Natural killer cell (primary cell): ENCODE data around the gene KRT85. TPM values are rescaled to one million over a fixed set of nuclear protein-coding genes. Genes with fewer than 3 reads are reported as not detected.

Source experiments
- ATAC-seq, 3 donors: fragments of 150-1000 bp in 2 of 3; fragments of 200-7000 bp in 1 of 3; cut with Tn5 transposase; 1 replicate in 1 of 3; 2 replicates in 2 of 3; pipeline ENCODE4 v1.10.0; 2021; ENCODE audit warnings: mild to moderate bottlenecking in 2 of 3, moderate library complexity in 2 of 3
- DNase-seq, 2 donors: peaks; one replicate each; pipeline versions ENCODE4 v3.0.0 to v3.0.0-alpha.2; 2013 to 2021; ENCODE audit warnings: mixed read lengths in 1 of 2
- H3K27ac ChIP-seq: one replicate; pipeline ENCODE4 v1.5.1; 2013; ENCODE audit warnings: mild to moderate bottlenecking, low read length
- H3K27me3 ChIP-seq: one replicate; pipeline ENCODE4 v1.6.1; 2013; ENCODE audit warnings: low read length; ENCODE audit not compliant: control insufficient read depth, insufficient read depth
- H3K36me3 ChIP-seq: one replicate; pipeline ENCODE4 v1.6.1; 2013; ENCODE audit warnings: low read length; ENCODE audit not compliant: control insufficient read depth, insufficient read depth
- H3K4me1 ChIP-seq: one replicate; pipeline ENCODE4 v1.6.1; 2013; ENCODE audit warnings: low read length; ENCODE audit not compliant: control insufficient read depth, insufficient read depth
- H3K4me3 ChIP-seq: one replicate; pipeline ENCODE4 v1.5.1; 2013; ENCODE audit warnings: low read length
- H3K9me3 ChIP-seq: one replicate; pipeline ENCODE4 v1.6.1; 2013; ENCODE audit warnings: low read length; ENCODE audit not compliant: control insufficient read depth, insufficient read depth
- H3K27ac Mint-ChIP-seq, 2 donors: one replicate each; pipeline ENCODE4 v1.8.0; 2022; ENCODE audit warnings: mild to moderate bottlenecking in 2 of 2, mixed read lengths in 2 of 2, moderate library complexity in 1 of 2
- H3K27me3 Mint-ChIP-seq, 2 donors: one replicate each; pipeline ENCODE4 v1.8.0; 2022; ENCODE audit warnings: low read depth in 2 of 2, mixed read lengths in 2 of 2
- H3K36me3 Mint-ChIP-seq: one replicate; pipeline ENCODE4 v1.8.0; 2022; ENCODE audit warnings: mixed read lengths
- H3K4me1 Mint-ChIP-seq, 2 donors: one replicate each; pipeline ENCODE4 v1.8.0; 2022; ENCODE audit warnings: mixed read lengths in 2 of 2
- H3K4me3 Mint-ChIP-seq: one replicate; pipeline ENCODE4 v1.8.0; 2022; ENCODE audit warnings: mild to moderate bottlenecking, moderate library complexity, mixed read lengths
- H3K9me3 Mint-ChIP-seq, 2 donors: one replicate each; pipeline ENCODE4 v1.8.0; 2022; ENCODE audit warnings: mixed read lengths in 2 of 2
- CTCF ChIP-seq: fragments of 200-600 bp; IDR thresholded peaks from one replicate; pipeline ENCODE4 v1.8.0; 2022; ENCODE audit warnings: antibody characterized with exemption
- WGBS: methylation state at CpG from one replicate; pipeline ENCODE4 v1.1.7; 2013; ENCODE audit warnings: missing lambda C conversion rate; ENCODE audit not compliant: insufficient coverage; 5-methylcytosine and 5-hydroxymethylcytosine counted together
- intact Hi-C: fragments of 100-400 bp; cut with micrococcal nuclease; formaldehyde crosslinking; loops from one replicate; pipeline ENCODE4 v1.14.2; 2022
- total RNA-seq, 4 donors: library from RNA; stranded (reverse); fragments of 120-200 nt in 1 of 4; gene quantifications; one replicate each; pipeline versions ENCODE4 v1.2.3 to v1.2.4, GENCODE V29; 2013 to 2022

The KRT85 gene
- total RNA-seq, 3 donors from 2014 or later (not counting 1 experiment from before 2014, with no cell fraction given) = not detected

- Mint-ChIP-seq H3K4me1 (peaks cover 8 to 9% of the 10 kb centered on the region in 2 donors), H3K4me3 (no peak overlapping the region), H3K36me3 (no peaks in the 10 kb centered on the region), H3K27me3 (peaks cover 30 to 32% of the 10 kb centered on the region in 2 donors), H3K27ac (no peak overlapping the region), H3K9me3 (no peaks in the 10 kb centered on the region)
- DNase-seq = peak in 1 of 2 donors; percentile 13
- Histone ChIP-seq H3K4me1 (peaks cover 12% of the 10 kb centered on the region), H3K36me3 (no peaks in the 10 kb centered on the region), H3K4me3 (no peak overlapping the region), H3K27ac (no peak overlapping the region), H3K27me3 (peaks cover 3% of the 10 kb centered on the region), H3K9me3 (no peaks in the 10 kb centered on the region)
- peak in 1 of 3 donors; percentile 18 for ATAC-seq
- TF ChIP-seq CTCF = peak; percentile 25
- WGBS = 67% methylated on average over 15 of the region's 15 CpGs
- intact Hi-C loops = no loop called here
Observed at GRCh38 chr12:52380271-52380694, 13.0 kb upstream of the KRT85 start.

- Mint-ChIP-seq H3K36me3 (no peaks in the 10 kb centered on the region), H3K27ac (no peak overlapping the region), H3K4me1 (peaks cover 8 to 9% of the 10 kb centered on the region in 2 donors), H3K9me3 (no peaks in the 10 kb centered on the region), H3K4me3 (no peak overlapping the region), H3K27me3 (peaks cover 30 to 32% of the 10 kb centered on the region in 2 donors)
- H3K4me1 ChIP-seq = peaks cover 12% of the 10 kb centered on the region
- peaks cover 3% of the 10 kb centered on the region for H3K27me3 ChIP-seq
- no peak overlapping the region for H3K27ac ChIP-seq
- no peaks in the 10 kb centered on the region for H3K9me3 ChIP-seq
- no peak overlapping the region for H3K4me3 ChIP-seq
- TF ChIP-seq CTCF = no peak
- 89% methylated on average over 6 of the region's 6 CpGs for WGBS
- DNase-seq = no peak
- ATAC-seq = no peak
- intact Hi-C loops = no loop called here
- H3K36me3 ChIP-seq = no peaks in the 10 kb centered on the region
Observed at GRCh38 chr12:52379536-52379935, 12.3 kb upstream of the KRT85 start.

GRCh38 chr12:52378091-52378490, 10.8 kb upstream of the KRT85 start:
- H3K4me1 Mint-ChIP-seq = peaks cover 5 to 6% of the 10 kb centered on the region in 2 donors
- intact Hi-C loops = no loop called here
- DNase-seq (no peak), ATAC-seq (no peak)
- Histone ChIP-seq H3K4me3 (no peak overlapping the region), H3K27me3 (peaks cover 3% of the 10 kb centered on the region), H3K9me3 (no peaks in the 10 kb centered on the region), H3K4me1 (peaks cover 9% of the 10 kb centered on the region), H3K36me3 (no peaks in the 10 kb centered on the region), H3K27ac (no peak overlapping the region)
- no peak for TF ChIP-seq CTCF
- H3K27ac Mint-ChIP-seq = no peak overlapping the region
- no peaks in the 10 kb centered on the region for H3K36me3 Mint-ChIP-seq
- WGBS = 80% methylated on average over 16 of the region's 19 CpGs
- H3K4me3 Mint-ChIP-seq = no peak overlapping the region
- no peaks in the 10 kb centered on the region for H3K9me3 Mint-ChIP-seq
- H3K27me3 Mint-ChIP-seq = peaks cover 32 to 33% of the 10 kb centered on the region in 2 donors

GRCh38 chr12:52377266-52377665, 10.0 kb upstream of the KRT85 start:
- peaks cover 0 to 5% of the 10 kb centered on the region in 2 donors for H3K4me1 Mint-ChIP-seq
- DNase-seq (no peak), ATAC-seq (no peak)
- H3K27ac ChIP-seq = no peak overlapping the region
- no peak overlapping the region for H3K4me3 ChIP-seq
- no peak overlapping the region for H3K4me3 Mint-ChIP-seq
- intact Hi-C loops = no loop called here
- no peaks in the 10 kb centered on the region for H3K9me3 ChIP-seq
- peaks cover 32 to 38% of the 10 kb centered on the region in 2 donors for H3K27me3 Mint-ChIP-seq
- no peak for TF ChIP-seq CTCF
- H3K36me3 Mint-ChIP-seq = no peaks in the 10 kb centered on the region
- H3K27ac Mint-ChIP-seq = no peak overlapping the region
- H3K36me3 ChIP-seq = no peaks in the 10 kb centered on the region
- peaks cover 3% of the 10 kb centered on the region for H3K27me3 ChIP-seq
- 84% methylated on average over 7 of the region's 8 CpGs for WGBS
- H3K9me3 Mint-ChIP-seq = no peaks in the 10 kb centered on the region
- H3K4me1 ChIP-seq = peaks cover under 1% of the 10 kb centered on the region
